HG03460 (cell line): ENCODE results near the gene CCHCR1.

Source experiments
- ATAC-seq: cut with Tn5 transposase; IDR thresholded peaks from one replicate; pipeline ENCODE4 v1.9.1; 2021; ENCODE audit not compliant: unreplicated experiment

CCHCR1 gene

DNA sequence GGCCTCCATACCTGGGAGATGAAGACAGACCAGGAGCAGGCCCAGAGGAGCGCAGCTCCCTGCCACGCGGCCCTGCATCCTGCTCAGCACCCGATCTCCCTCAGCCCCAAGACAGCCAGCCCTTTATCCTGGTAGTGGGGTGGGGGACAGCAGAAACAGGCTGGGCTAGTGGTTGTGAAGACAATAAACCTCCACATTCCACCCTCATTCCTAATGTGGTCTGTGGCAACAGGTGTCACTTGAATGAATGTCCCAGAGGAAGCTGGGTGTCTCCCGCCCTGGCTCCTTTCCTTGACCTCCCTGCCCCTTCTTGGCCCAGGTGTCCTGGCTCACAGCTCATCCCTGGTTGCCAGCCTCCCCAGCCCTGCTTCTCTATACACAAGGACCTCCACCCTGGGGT, 45.1 kb downstream of the CCHCR1 start, which contains the start of gene C6orf15:
C6orf15 (minus strand) TSS at position 98 of the 400 bp plus-strand sequence; CDS start at position 78, 20 bp downstream.
- no peak for ATAC-seq

DNA sequence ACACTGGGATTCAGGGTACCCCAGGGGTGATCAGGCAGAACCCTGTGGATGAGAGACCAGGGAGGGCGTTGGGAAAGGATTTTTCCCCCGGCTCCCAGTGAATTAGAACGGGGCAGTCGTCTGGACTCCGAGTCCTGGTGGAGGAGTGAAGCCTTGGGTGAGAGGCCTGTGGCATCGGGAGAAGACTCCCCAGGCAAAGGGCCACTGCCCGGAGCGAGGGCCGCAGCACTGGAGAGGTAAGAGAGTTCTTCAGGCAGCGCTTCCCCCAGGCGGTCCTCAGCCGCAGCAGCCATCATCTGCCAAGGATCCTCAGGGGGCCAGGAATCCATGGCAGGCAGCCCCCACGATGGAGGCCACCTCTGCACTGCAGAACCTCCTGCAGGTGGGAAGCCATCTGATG, 45.9 kb downstream of the CCHCR1 start:
- no peak for ATAC-seq

DNA sequence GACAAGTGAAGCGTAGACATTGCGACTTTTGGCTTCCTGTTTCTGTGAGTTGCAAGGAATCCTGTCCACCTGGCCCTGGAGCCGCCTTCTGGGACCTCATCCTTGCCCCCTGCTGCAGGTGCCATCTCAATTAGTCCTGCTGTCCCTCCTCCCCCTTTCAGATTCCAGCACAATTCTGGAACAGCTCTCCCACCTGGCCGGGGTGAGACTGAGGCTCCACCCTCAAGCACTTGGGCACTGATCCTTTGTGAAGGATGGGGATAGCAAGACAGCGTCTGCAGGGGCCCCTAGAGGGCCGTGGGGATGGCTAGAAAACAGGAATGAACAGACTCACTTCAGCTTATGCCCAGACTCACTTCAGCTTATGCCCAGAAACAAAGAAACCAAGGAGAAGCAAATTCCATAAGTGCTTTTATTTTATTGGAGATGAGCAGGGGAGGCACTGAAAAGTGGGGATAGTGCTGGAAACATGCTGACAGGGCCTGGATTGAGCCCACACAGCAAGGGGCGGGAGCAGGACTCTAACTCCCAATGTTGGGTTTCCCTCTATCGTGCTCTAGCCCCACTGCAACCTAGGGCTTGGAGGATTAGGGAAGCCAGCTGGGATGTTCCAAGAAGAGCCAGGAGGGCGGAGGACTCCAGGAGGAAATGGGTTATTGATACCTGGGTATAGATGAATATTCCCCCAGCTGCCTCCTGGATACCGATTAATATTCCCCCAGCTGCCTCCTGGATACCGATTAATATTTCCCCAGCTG, 46.6 kb downstream of the CCHCR1 start:
- ATAC-seq = no peak

DNA sequence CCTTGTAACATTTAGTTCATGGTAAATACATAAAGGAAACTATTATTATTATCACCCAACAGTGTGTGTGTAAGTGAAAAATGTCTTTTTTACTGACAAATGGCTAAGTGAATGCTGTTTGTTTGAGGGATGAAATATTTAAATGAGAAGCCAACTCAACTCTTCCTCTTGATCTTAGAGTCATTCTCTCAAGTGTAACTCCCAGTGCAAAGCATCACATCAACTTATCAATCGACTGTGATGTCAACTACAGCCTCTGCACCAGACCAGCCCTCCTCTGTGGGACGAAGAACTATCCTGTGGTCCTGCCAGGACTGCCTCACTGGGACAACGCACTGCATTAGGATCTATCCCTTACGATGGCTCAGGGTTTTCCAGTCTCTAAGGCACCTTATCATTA, 50.5 kb downstream of the CCHCR1 start:
- no peak for ATAC-seq

DNA sequence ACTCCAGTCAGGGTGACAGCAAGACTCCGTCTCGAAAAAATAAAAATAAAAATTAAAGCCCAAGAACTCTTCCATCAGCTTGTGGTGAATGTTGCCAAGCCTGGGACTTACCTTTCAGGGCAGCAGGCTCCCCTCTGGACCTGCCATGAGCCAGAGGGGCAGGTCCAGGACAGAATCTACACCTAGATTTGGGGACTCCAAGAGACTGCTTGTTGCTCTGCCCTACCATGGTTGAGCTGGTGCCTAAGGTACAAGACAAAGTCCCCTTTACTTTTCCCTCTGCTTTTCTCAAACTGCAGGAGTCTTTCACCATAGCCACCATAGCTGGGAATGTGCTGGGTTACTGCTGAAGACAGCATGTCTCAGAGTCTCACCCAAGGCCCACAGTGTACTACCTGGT, 54.5 kb downstream of the CCHCR1 start:
- no peak for ATAC-seq

DNA sequence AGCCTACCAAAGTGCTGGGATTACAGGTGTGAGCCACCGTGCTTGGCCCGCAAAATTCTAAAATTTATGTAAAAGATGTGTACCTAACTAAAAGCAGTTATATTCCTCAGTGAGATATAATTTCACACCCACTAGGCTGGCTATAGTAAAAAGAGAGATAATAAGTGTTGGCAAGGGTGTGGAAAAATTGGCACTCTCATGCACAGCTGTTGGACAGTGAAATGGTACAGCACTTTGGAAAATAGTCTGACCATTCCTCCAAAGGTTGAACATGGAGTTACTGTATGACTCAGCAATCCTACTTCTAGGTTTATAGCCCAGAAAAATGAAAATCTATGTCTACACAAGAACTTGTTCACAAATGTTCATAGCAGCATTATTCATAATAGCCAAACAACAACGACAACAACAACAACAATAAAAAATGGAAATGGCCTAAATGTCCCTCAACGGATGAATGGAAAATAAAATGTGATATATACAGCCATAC, 59.1 kb downstream of the CCHCR1 start:
- ATAC-seq = no peak

DNA sequence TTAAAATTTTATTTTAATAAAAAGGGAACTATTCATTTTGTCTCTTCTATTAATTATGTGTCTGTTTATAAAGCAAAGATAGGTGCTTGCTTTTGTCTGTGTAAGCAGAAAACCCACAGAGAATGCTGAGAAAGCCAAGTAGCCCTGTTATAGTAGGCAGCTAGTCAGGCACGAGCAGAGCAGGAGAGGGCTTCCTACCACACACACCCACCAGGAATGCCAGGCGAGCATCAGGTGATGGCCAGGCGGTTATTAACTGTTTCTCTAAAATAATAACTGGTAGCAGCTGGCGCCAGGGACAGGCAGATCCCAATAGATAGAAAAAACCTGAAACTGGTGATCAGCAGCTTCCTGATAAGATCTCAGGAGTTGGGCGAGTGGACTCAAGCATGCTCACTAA, 60.9 kb downstream of the CCHCR1 start:
- ATAC-seq = no peak

DNA sequence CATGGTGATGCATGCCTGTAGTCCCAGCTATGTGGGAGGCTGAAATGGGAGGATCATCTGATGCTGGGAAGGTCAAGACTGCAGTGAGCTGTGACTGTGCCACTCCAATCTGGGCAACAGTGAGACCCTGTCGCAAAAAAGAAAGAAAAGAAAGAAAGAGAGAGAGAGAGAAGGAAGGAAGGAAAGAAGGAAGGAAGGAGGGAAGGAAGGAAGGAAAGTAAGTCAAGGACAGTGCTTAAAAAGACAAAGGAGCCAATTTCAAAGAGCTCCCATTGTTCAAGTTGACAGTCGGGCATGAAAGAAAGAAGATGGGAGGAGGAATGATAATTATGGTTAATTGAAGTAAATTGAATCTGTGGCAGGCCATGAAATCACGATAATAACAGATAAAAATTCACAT, 61.4 kb downstream of the CCHCR1 start:
- ATAC-seq = no peak

GRCh38 chr6:31094389-31094881, 63.2 kb downstream of the CCHCR1 start:
- no peak for ATAC-seq

GRCh38 chr6:31092769-31093505, 64.7 kb downstream of the CCHCR1 start:
- ATAC-seq = no peak
